Motor neuron (in vitro differentiated cells): ENCODE measurements around the gene ESRRG. TPM values are rescaled to one million over a fixed set of nuclear protein-coding genes. Genes with fewer than 3 reads are reported as not detected.

Experiments used
- ATAC-seq, 8 experiments: fragments of 200-7000 bp; cut with Tn5 transposase; replicated peaks in 6 of 8; 2 replicates each; pipeline ENCODE4 v1.8.0; 2021; ENCODE audit warnings: mild to moderate bottlenecking in 8 of 8, moderate library complexity in 8 of 8
- H3K27ac ChIP-seq, 2 donors: fragments of 250-450 bp; sonication (Bioruptor Pico); 2 replicates each; pipeline ENCODE4 v1.9.0; 2021; ENCODE audit warnings: antibody characterized with exemption in 2 of 2, mild to moderate bottlenecking in 2 of 2, moderate library complexity in 1 of 2
- H3K4me1 ChIP-seq, 2 donors: fragments of 250-450 bp; sonication (Bioruptor Pico); replicated peaks in 1 of 2; 2 replicates each; pipeline ENCODE4 v1.6.1; 2021; ENCODE audit warnings: antibody characterized with exemption in 2 of 2, mild to moderate bottlenecking in 2 of 2, moderate library complexity in 1 of 2
- H3K4me3 ChIP-seq, 5 donors: fragments of 250-450 bp; sonication (Bioruptor Pico); 2 replicates each; pipeline ENCODE4 v1.9.0; 2021; ENCODE audit warnings: antibody characterized with exemption in 5 of 5, mild to moderate bottlenecking in 5 of 5, moderate library complexity in 4 of 5
- WGBS, 10 experiments: fragments of 450-650 bp; shearing (Covaris generic); methylation state at CpG; one replicate each; pipeline ENCODE4 v1.0.0; 2022; 5-methylcytosine and 5-hydroxymethylcytosine counted together
- in situ Hi-C, 9 experiments: fragments of 400-800 bp; cut with MboI; loops; one replicate each; pipeline ENCODE4 v1.15.0; 2021; ENCODE audit warnings: low sequenced_read_pairs in 9 of 9, low pct_unique_long_range_greater_than_20kb in 2 of 9; ENCODE audit not compliant: unreplicated experiment in 9 of 9
- total RNA-seq, 8 experiments: library from RNA; unstranded; fragments of 300-600 nt; gene quantifications; 2 replicates each; pipeline versions ENCODE4 v1.2.3 to v1.2.4, GENCODE V29; 2022

The ESRRG gene
- total RNA-seq, 8 experiments from 2014 or later, result 0.31 to 67.1 (median 32.6) TPM

GRCh38 chr1:216612291-216612690, 110.9 kb downstream of the ESRRG start:
- in situ Hi-C loops, result no loop called here
- H3K4me3 ChIP-seq, result no peak overlapping the region
- H3K27ac ChIP-seq, result no peak overlapping the region
- H3K4me1 ChIP-seq, result peaks cover 31 to 45% of the 10 kb centered on the region in 2 donors
- WGBS, 10 experiments, result 33 to 100% (median 78%) methylated on average over 1 to 2 of the region's 2 CpGs; no CpG with 5 or more reads in 2 of the 10 experiments
- ATAC-seq, result no peak

DNA sequence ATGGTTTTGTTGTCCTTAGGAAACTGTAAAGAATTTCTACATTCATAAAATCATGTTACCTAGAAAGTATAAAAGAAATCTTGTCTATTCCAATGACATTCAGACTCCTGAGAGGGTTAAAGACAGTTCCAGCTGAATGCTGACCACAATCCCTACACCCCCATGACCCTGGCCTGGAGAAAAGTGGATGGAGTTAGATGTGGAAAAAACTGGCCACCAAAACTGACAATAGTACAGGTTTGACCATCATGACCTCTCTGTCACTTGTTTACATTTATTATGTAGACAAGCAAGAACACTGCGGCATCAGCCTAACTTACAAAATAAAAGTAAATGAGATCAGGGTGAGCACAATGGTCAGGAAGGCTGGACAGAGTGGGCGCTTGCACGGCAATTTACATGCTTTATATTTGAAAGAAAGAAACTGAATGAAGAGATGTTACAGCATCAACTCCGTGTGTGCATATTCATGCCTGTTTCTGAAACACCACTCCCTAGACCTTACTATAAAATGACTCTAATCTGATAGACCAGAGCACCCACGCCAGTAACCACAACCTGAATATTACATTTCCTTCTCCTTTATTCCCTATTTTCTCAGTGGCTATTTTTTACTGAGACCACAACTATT, 116.0 kb downstream of the ESRRG start:
- H3K4me3 ChIP-seq, result no peak overlapping the region
- in situ Hi-C loops, result no loop called here
- no peak overlapping the region for H3K27ac ChIP-seq
- H3K4me1 ChIP-seq, result peaks cover 30 to 37% of the 10 kb centered on the region in 2 donors
- 0 to 100% (median 55%) methylated on average over 1 to 5 of the region's 5 CpGs; no CpG with 5 or more reads in 1 of the 10 experiments for WGBS, 10 experiments
- peak; percentile 24 to 100 (median 80) for ATAC-seq

DNA sequence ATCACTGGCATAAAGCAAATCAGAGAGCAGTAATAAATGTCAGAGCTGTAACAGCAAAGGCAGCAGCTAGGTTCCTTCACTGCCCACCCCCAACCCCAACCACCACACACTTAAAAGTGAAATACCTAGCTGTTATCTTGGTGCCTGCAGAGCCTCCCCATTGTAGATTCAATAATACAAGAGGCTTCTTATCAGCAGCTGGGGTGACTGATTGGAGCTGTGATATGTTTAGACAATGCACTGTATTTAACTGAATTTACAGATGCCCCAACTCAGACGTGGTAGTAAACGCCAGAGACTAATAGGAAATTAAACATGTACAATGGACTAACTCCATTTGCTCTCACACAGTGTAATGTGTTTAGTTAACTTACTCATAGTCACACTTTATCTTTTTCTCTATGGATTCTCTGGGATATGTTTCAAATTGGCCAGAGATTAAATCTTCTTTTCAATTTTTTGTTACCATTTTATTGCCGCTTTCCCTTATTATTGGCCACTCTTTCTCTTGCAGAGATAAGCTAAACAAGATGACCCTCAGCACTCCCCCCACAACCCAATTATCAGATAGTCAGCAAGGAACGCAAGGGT, 117.1 kb downstream of the ESRRG start:
- in situ Hi-C loops, result no loop called here
- peak overlapping the region in 1 of 2 donors; percentile 15 for H3K27ac ChIP-seq
- no peak overlapping the region for H3K4me3 ChIP-seq
- H3K4me1 ChIP-seq, result peaks cover 30 to 42% of the 10 kb centered on the region in 2 donors
- ATAC-seq, result peak in 1 of 8 experiments; percentile 20
- 63 to 100% (median 73%) methylated on average over 2 to 4 of the region's 4 CpGs; no CpG with 5 or more reads in 1 of the 10 experiments for WGBS, 10 experiments

DNA sequence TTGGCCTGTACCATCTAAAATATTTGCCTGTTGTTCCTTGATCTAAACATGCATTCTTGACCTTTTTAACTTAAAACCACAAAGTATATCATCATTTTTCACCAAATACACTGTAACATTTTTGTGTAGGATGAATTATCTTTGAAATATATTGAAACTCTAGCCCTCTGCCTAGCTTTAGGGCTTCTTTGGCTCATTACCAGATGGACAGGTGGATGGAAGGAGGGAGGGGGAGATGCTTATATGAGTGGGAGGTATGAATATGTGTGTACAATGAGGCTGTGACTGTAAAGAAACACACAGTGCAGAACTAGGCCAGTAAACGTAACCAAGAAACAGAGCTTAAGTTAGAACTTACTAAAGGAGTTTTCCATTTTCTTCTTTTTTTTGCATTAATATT, 118.5 kb downstream of the ESRRG start:
- Histone ChIP-seq H3K27ac (no peak overlapping the region), H3K4me3 (no peak overlapping the region), H3K4me1 (peaks cover 38 to 51% of the 10 kb centered on the region in 2 donors)
- ATAC-seq, result no peak
- in situ Hi-C loops, result no loop called here
- WGBS, 10 experiments, result 57 to 100% (median 100%) methylated on average over 1 of the region's 1 CpG; no CpG with 5 or more reads in 1 of the 10 experiments

GRCh38 chr1:216600730-216601609, 122.3 kb downstream of the ESRRG start:
- ATAC-seq, result peak; percentile 90 to 96 (median 92)
- H3K4me3 ChIP-seq, result peak overlapping the region; percentile 31 to 53 (median 44)
- H3K27ac ChIP-seq, result peak overlapping the region; percentile 88 to 95
- in situ Hi-C loops, result no loop called here
- H3K4me1 ChIP-seq, result peaks cover 25 to 44% of the 10 kb centered on the region in 2 donors
- WGBS, 10 experiments, result 0 to 42% (median 5%) methylated on average over 3 to 34 of the region's 58 CpGs

DNA sequence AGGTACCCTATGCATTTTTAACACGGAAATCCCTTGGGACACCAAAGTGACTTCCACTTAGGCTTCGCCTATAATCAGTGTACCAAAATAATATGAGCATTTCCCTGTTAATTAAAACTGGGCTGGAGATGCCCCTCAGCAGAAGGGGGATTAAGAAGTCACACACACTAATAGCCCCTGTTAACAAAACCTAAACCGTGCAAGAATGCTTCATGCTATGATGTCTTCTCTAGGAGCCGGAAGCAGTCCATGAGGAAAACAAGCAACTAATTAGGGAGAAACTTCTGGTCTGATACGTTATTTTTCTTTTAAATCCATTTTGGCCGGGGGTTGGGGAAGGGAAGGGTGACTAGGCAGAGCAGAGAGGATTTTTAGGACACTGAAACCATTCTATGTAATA, 123.4 kb downstream of the ESRRG start:
- WGBS, 10 experiments, result 59 to 94% (median 81%) methylated on average over 3 to 6 of the region's 6 CpGs; no CpG with 5 or more reads in 1 of the 10 experiments
- Histone ChIP-seq H3K4me3 (no peak overlapping the region), H3K4me1 (peaks cover 14 to 38% of the 10 kb centered on the region in 2 donors), H3K27ac (no peak overlapping the region)
- in situ Hi-C loops, result no loop called here
- ATAC-seq, result no peak

DNA sequence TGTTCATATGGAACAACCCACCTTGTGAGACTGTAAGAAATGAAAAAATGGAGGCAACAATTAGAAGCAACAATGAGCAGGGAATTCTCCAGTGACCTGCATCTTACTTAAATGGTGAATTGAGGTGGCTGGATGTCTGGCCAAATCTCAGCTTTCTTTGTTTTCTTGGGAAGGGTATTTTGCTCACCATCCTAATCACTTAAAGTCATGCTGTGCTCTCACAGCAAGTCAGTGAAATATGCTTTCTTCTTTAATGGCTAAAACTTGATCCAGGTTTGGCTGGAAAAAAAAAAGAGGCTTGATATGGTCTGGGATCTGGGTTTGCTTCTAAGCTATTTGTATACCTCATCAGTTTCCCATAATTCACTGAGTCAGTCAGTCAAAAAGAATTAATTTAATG, 124.8 kb downstream of the ESRRG start:
- no peak overlapping the region for H3K27ac ChIP-seq
- no peak for ATAC-seq
- H3K4me3 ChIP-seq, result no peak overlapping the region
- in situ Hi-C loops, result no loop called here
- H3K4me1 ChIP-seq, result peaks cover 13 to 37% of the 10 kb centered on the region in 2 donors

DNA sequence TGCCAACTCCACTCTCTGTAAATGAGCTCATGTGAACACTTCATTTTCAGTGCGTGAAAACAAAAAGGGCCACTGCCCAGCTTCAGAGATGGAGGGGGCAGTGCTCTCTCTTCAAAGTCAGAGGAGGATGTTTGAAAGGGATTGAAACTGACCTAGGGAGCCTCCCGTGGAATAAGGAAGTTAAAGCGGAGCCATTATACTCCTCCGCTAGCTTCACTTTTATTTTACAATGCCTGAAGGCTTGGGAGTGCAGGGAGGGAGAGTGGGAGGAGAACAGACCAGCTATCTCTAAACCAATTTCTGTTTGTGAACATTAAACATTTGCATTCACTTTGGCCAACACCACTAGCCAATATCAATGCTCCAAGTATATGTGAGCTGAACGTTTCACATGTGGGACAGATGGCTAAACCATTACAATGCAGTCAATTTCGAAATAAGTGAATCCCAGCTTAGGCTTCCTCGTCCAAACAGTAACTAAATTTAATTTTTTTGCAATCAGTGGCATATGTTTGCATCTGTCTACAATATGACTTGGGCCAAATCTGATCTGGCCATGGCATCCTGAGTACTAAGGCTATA, 126.9 kb downstream of the ESRRG start:
- in situ Hi-C loops, result no loop called here
- peaks cover 13 to 33% of the 10 kb centered on the region in 2 donors for H3K4me1 ChIP-seq
- ATAC-seq, result peak in 3 of 8 experiments; percentile 3 to 6 (median 6)
- H3K4me3 ChIP-seq, result no peak overlapping the region
- WGBS, 10 experiments, result 4 to 56% (median 33%) methylated on average over 1 to 7 of the region's 7 CpGs; no CpG with 5 or more reads in 1 of the 10 experiments
- no peak overlapping the region for H3K27ac ChIP-seq

GRCh38 chr1:216587715-216588114, 135.5 kb downstream of the ESRRG start:
- H3K4me3 ChIP-seq, result no peak overlapping the region
- no peaks in the 10 kb centered on the region for H3K4me1 ChIP-seq
- in situ Hi-C loops, result no loop called here
- ATAC-seq, result no peak
- H3K27ac ChIP-seq, result no peak overlapping the region

GRCh38 chr1:216582151-216582550, 141.1 kb downstream of the ESRRG start:
- H3K4me3 ChIP-seq, result no peak overlapping the region
- 14 to 95% (median 72%) methylated on average over 1 to 2 of the region's 2 CpGs; no CpG with 5 or more reads in 4 of the 10 experiments for WGBS, 10 experiments

DNA sequence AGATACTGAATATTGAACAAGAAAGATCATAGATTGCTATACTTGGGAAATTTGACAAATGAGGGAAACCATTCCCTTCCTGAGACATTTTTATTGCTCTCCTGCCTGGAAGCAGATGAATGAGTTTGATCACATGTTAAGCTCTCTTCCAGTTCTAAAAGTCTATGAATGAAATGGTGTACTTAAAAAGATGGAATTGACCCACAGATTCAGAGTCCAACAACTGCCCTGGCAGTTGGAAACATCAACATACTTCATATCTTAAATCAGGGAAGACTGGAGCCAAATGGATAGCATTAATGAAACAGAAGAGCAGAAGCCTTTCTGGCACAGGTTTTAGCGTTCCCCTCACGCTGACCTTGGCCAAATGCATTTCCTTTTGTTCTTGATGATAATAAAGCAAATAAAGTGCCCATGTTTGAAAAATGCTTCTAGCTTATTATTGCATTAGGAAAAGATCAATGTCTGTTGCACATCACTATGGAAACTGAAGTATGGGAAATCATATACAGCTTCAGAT, 142.6 kb downstream of the ESRRG start:
- WGBS, 10 experiments, result 0 to 68% (median 40%) methylated on average over 1 to 2 of the region's 2 CpGs; no CpG with 5 or more reads in 1 of the 10 experiments
- in situ Hi-C loops, result no loop called here
- H3K4me1 ChIP-seq, result peaks cover 21 to 65% of the 10 kb centered on the region in 2 donors
- peak in 5 of 8 experiments; percentile 45 to 74 (median 63) for ATAC-seq
- H3K27ac ChIP-seq, result no peak overlapping the region
- H3K4me3 ChIP-seq, result no peak overlapping the region

More at GRCh38 chr1:216582151-216582550, 141.1 kb downstream of the ESRRG start:
- in situ Hi-C loops, result no loop called here
- peaks cover 11 to 49% of the 10 kb centered on the region in 2 donors for H3K4me1 ChIP-seq
- no peak overlapping the region for H3K27ac ChIP-seq
- ATAC-seq, result peak in 1 of 8 experiments; percentile 23

DNA sequence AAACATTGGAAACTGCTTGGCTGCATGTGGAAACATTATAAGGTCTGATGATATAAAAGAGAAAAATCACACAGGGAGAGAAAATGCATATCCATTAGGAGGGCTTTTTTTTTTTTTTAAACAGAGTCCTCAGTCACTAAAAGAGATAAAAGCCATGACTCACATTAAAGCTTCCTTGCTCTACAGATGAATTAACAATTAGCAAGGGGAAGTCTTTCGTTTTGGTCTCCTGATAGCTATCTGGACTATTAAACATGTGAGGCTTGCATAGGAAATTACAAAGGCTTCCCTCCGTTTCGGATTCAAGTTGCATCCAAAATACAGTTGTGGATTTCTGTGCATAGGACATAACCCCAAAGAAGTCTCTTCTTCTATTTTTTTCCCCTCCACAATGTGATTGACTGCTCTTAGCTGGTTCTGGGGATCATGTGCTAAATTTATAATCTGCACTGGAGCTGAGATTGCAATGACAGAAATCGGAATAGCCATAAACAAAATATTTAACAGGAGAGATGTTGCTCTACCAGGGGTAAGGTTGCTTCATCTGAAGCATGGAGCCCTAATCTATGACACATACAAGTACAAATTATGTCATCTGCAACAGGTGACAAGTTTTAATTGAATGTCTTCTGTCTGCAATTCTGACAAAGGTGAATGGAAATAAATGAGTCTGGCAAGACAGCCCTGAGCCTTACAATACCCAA, 146.8 kb downstream of the ESRRG start:
- ATAC-seq, result peak in 5 of 8 experiments; percentile 55 to 83 (median 76)
- Histone ChIP-seq H3K4me1 (peaks cover 21 to 53% of the 10 kb centered on the region in 2 donors), H3K27ac (no peak overlapping the region), H3K4me3 (no peak overlapping the region)
- in situ Hi-C loops, result no loop called here
- 0 to 80% (median 58%) methylated on average over 1 to 4 of the region's 4 CpGs; no CpG with 5 or more reads in 1 of the 10 experiments for WGBS, 10 experiments
